ENCODE data around the gene CEP19.

- TF ChIP-seq POLR2AphosphoS5 (IDR thresholded peaks at IDR 0.05; ENCODE audit: low read depth, low read length) (no peak), CTCF (IDR thresholded peaks at IDR 0.05) (no peak)
Observed at GRCh38 chr3:196686436-196686835, 25.6 kb downstream of the CEP19 start.
